ENCODE results near the gene ADAMTS14.

The ADAMTS14 gene

DNA sequence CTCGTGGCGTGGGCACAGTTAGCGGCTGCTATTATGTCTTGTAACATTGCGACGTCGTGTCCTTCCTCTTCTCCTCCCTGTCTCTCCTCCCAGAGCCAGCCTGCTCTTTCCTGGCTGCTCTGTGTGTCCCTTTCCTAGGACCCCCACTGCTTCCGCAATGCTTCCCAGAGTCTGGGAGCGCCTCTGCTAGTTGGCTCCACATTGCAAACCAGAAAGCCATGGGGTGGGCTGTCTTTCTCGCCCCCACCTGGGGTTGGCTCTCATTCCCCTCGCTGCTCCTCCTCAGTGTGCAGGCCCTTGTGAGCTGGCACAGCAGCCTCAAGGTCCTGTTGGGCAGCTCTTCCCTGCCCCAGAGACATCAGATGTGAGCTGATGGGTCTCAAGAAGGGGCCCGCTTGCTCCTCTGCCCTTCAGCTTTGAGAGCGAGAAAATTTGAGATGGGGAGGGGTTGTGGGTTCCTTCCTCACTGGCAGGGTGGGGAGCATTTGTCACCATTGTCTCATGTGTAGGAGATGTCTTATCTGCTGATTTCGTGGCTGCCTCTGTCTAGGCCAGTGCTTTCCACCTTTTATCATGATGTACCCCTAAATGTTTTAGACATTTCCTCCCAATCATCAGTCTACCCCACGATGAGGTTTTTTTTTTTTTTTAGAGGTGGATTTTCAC lies 3.3 kb downstream of the ADAMTS14 start:
- TF ChIP-seq, protein P1, sequence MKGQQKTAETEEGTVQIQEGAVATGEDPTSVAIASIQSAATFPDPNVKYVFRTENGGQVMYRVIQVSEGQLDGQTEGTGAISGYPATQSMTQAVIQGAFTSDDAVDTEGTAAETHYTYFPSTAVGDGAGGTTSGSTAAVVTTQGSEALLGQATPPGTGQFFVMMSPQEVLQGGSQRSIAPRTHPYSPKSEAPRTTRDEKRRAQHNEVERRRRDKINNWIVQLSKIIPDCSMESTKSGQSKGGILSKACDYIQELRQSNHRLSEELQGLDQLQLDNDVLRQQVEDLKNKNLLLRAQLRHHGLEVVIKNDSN (IDR thresholded peaks at IDR 0.05) = no peak
- no peak for TF ChIP-seq RAD21 (IDR thresholded peaks at IDR 0.05; ENCODE audit: low read depth)
- TF ChIP-seq EP300 (IDR thresholded peaks at IDR 0.05; ENCODE audit: borderline replicate concordance) = no peak

DNA sequence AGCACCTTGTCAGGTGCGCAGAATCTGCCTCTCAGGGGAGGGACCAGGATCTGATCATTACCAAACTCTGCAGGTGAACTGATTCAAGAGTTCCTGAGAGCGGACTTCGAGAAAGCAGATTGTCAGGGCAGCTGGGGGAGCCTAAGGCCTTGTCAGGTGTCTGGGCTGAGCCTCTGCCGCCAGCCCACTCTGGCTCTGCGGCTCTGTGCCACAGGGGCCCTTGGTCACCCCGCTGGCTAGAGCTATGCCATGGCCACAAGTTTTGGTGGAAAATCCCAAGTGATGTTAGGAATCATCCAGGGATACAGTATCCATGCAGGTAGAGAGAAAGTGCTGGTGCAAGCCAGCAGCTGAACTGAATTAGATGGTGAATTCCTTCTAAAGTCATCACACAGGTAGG lies 4.2 kb downstream of the ADAMTS14 start:
- TF ChIP-seq, protein P2, sequence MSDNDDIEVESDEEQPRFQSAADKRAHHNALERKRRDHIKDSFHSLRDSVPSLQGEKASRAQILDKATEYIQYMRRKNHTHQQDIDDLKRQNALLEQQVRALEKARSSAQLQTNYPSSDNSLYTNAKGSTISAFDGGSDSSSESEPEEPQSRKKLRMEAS (IDR thresholded peaks at IDR 0.05) = no peak
- TF ChIP-seq, protein P1 (IDR thresholded peaks at IDR 0.05) = no peak
- TF ChIP-seq NFIC (IDR thresholded peaks at IDR 0.05) = no peak
- no peak for TF ChIP-seq RAD21 (IDR thresholded peaks at IDR 0.05; ENCODE audit: low read depth)
- no peak for TF ChIP-seq FOXM1 (IDR thresholded peaks at IDR 0.05; ENCODE audit: borderline replicate concordance, low read depth)
- TF ChIP-seq TAF1 (IDR thresholded peaks at IDR 0.05; ENCODE audit: low read depth) = no peak

DNA sequence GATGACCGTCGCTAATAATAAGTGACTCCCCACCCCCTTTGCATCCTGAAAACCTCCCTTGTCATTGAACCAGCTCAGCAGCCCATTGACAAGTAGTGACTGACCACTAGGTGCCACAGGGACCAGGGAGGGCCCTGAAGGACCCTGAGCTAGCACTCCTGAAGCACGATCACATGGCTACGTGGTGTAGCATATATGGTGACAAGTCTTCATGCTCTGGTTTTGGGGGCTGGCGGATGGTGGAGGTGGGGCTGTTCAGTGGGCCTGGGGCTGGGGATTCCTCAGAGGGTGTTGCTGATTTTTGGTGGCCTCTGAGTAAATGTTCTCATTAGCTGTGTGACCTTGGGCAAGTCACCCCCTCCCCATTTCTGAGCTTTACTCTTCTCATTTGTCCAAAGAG lies 4.7 kb downstream of the ADAMTS14 start:
- TF ChIP-seq ZBTB7A (IDR thresholded peaks at IDR 0.05; ENCODE audit: low read depth) (no peak), NFIC (IDR thresholded peaks at IDR 0.05) (no peak), TAF1 (IDR thresholded peaks at IDR 0.05; ENCODE audit: low read depth) (no peak), EP300 (IDR thresholded peaks at IDR 0.05; ENCODE audit: borderline replicate concordance) (no peak), TCF12 (IDR thresholded peaks at IDR 0.05; ENCODE audit: low read depth) (no peak), YY1 (IDR thresholded peaks at IDR 0.05; ENCODE audit: low read depth) (no peak), RAD21 (IDR thresholded peaks at IDR 0.05; ENCODE audit: low read depth) (no peak), EGR1 (IDR thresholded peaks at IDR 0.05) (no peak), FOXM1 (IDR thresholded peaks at IDR 0.05; ENCODE audit: borderline replicate concordance, low read depth) (no peak)
- TF ChIP-seq, protein P3, sequence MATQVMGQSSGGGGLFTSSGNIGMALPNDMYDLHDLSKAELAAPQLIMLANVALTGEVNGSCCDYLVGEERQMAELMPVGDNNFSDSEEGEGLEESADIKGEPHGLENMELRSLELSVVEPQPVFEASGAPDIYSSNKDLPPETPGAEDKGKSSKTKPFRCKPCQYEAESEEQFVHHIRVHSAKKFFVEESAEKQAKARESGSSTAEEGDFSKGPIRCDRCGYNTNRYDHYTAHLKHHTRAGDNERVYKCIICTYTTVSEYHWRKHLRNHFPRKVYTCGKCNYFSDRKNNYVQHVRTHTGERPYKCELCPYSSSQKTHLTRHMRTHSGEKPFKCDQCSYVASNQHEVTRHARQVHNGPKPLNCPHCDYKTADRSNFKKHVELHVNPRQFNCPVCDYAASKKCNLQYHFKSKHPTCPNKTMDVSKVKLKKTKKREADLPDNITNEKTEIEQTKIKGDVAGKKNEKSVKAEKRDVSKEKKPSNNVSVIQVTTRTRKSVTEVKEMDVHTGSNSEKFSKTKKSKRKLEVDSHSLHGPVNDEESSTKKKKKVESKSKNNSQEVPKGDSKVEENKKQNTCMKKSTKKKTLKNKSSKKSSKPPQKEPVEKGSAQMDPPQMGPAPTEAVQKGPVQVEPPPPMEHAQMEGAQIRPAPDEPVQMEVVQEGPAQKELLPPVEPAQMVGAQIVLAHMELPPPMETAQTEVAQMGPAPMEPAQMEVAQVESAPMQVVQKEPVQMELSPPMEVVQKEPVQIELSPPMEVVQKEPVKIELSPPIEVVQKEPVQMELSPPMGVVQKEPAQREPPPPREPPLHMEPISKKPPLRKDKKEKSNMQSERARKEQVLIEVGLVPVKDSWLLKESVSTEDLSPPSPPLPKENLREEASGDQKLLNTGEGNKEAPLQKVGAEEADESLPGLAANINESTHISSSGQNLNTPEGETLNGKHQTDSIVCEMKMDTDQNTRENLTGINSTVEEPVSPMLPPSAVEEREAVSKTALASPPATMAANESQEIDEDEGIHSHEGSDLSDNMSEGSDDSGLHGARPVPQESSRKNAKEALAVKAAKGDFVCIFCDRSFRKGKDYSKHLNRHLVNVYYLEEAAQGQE (IDR thresholded peaks at IDR 0.05; ENCODE audit: low read depth) = no peak
- TF ChIP-seq, protein P2 (IDR thresholded peaks at IDR 0.05) = no peak

DNA sequence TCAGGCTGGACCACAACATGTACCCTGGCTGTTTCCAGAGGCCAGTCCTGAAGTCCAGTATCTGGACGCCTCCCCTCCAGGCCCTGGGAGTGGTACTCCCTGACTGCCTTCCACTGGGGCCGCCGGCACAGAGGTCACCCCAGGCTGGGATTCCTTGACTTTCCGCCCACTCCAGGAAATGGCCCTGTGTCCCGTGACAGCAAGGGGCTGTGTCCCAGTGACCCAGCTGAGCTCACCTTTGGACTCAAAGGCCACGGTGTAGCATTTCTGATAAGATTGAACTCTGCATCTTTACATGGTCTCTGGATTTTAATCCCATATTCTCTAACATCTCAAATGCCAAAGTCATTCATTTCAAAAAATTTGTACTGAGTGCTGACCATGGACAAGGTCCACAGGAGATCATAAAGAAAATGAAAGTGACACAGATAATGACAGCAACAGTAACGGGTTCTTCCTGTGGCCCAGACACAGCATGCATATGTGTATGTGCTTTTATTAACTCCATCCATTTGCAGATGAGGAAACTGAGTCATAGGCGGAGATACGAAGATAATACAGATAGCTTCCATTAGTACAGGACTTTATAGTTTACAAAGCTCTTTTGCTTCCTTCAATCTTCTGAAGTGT lies 5.4 kb downstream of the ADAMTS14 start:
- TF ChIP-seq, protein P3 (IDR thresholded peaks at IDR 0.05; ENCODE audit: low read depth) = no peak
- TF ChIP-seq TEAD4 (IDR thresholded peaks at IDR 0.05) (no peak), FOXM1 (IDR thresholded peaks at IDR 0.05; ENCODE audit: borderline replicate concordance, low read depth) (no peak), TAF1 (IDR thresholded peaks at IDR 0.05; ENCODE audit: low read depth) (no peak), ZBTB7A (IDR thresholded peaks at IDR 0.05; ENCODE audit: low read depth) (no peak), YY1 (IDR thresholded peaks at IDR 0.05; ENCODE audit: low read depth) (no peak), TCF12 (IDR thresholded peaks at IDR 0.05; ENCODE audit: low read depth) (no peak), NFIC (IDR thresholded peaks at IDR 0.05) (no peak), RAD21 (IDR thresholded peaks at IDR 0.05; ENCODE audit: low read depth) (no peak)
- TF ChIP-seq, protein P1 (IDR thresholded peaks at IDR 0.05) = no peak

DNA sequence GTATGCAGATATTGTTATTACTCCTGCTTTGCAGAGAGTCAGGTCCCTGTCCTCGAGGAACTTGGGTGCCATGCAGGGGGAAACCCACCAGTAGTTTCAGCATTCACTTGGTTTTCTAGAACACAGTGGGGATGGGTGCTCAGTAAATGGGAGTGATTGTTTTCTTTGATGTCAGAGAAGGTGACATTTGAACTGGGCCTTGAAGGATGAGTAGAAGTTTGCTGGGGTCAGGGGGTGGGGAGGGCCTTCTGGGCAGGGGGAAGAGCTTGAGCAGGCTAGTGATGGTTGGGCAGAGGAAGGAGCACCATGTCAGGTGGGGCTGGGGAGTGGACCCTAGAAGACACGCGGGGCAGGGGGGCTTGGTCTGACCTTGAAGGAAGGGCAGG lies 5.9 kb downstream of the ADAMTS14 start:
- TF ChIP-seq NFIC (IDR thresholded peaks at IDR 0.05) (no peak), TAF1 (IDR thresholded peaks at IDR 0.05; ENCODE audit: low read depth) (no peak), TCF12 (IDR thresholded peaks at IDR 0.05; ENCODE audit: low read depth) (no peak), EP300 (IDR thresholded peaks at IDR 0.05; ENCODE audit: borderline replicate concordance) (no peak), CREB1 (IDR thresholded peaks at IDR 0.05; ENCODE audit: low read depth) (no peak), ZBTB7A (IDR thresholded peaks at IDR 0.05; ENCODE audit: low read depth) (no peak), CEBPB (IDR thresholded peaks at IDR 0.05) (no peak)
- TF ChIP-seq, protein P2 (IDR thresholded peaks at IDR 0.05) = no peak
- TF ChIP-seq, protein P1 (IDR thresholded peaks at IDR 0.05) = no peak

Measured in Ishikawa (cell line).